ENCODE data around the gene GPBP1.

Gene GPBP1

DNA sequence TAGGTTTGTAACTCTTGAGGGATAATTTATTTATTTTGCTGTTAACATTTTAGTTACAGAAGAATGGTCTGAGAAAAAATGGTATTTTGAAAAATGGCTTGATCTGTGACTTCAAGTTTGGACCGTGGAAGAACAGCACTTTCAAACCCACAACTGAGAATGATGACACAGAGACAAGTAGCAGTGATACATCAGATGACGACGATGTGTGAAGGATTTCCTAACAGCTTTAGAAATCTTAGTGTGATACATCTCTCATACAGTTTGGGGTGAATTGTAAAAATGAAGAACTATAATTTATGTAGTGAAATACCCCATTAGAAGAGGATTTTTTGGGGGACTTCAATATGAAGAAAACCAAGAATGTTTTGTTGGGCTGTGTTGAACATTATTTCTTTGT lies 88.7 kb downstream of the GPBP1 start:
- H3K79me2 ChIP-seq (ENCODE audit: insufficient read depth, low read length) = no peaks in the 10 kb centered on the region
- no peaks in the 10 kb centered on the region for H3K27me3 ChIP-seq (ENCODE audit: low read length)
- H3K9ac ChIP-seq (ENCODE audit: low read length) = no peak overlapping the region
- TF ChIP-seq EZH2phosphoT487 (conservative IDR thresholded peaks at IDR 0.05; ENCODE audit: low read length) (no peak), CTCF (IDR thresholded peaks at IDR 0.05; ENCODE audit: insufficient read depth, low read length, poor library complexity, severe bottlenecking) (no peak)
- H3K9me3 ChIP-seq (ENCODE audit: insufficient read depth, low read length) = no peaks in the 10 kb centered on the region
- H4K20me1 ChIP-seq (ENCODE audit: low read depth, low read length) = no peaks in the 10 kb centered on the region
- peaks cover 44% of the 10 kb centered on the region for H3K36me3 ChIP-seq (ENCODE audit: low read length)
- no peak overlapping the region for H3K4me2 ChIP-seq (ENCODE audit: low read depth, low read length, poor library complexity, severe bottlenecking)
- no peaks in the 10 kb centered on the region for H3K9me2 ChIP-seq (replicated peaks; ENCODE audit: insufficient read depth, low read length)
- no peak overlapping the region for H3K4me3 ChIP-seq (ENCODE audit: insufficient read depth, low read length, poor library complexity, severe bottlenecking)
- no peak overlapping the region for H3K27ac ChIP-seq (ENCODE audit: low read depth, low read length)
- H3F3A ChIP-seq (ENCODE audit: insufficient read depth) = no peaks in the 10 kb centered on the region
- no peak overlapping the region for H2AFZ ChIP-seq (ENCODE audit: low read depth, low read length, severe bottlenecking)

GRCh38 chr5:57267805-57268204 lies 93.9 kb downstream of the GPBP1 start:
- Histone ChIP-seq H2AFZ (ENCODE audit: low read depth, low read length, severe bottlenecking) (no peak overlapping the region), H3K79me2 (ENCODE audit: insufficient read depth, low read length) (no peaks in the 10 kb centered on the region), H3F3A (ENCODE audit: insufficient read depth) (no peaks in the 10 kb centered on the region), H3K9me3 (ENCODE audit: insufficient read depth, low read length) (no peaks in the 10 kb centered on the region), H3K9ac (ENCODE audit: low read length) (no peak overlapping the region), H3K4me3 (ENCODE audit: insufficient read depth, low read length, poor library complexity, severe bottlenecking) (no peak overlapping the region), H4K20me1 (ENCODE audit: low read depth, low read length) (no peaks in the 10 kb centered on the region), H3K4me2 (ENCODE audit: low read depth, low read length, poor library complexity, severe bottlenecking) (no peak overlapping the region), H3K27me3 (ENCODE audit: low read length) (no peaks in the 10 kb centered on the region), H3K36me3 (ENCODE audit: low read length) (peaks cover 14% of the 10 kb centered on the region), H3K9me2 (replicated peaks; ENCODE audit: insufficient read depth, low read length) (no peaks in the 10 kb centered on the region), H3K27ac (ENCODE audit: low read depth, low read length) (no peak overlapping the region)
- TF ChIP-seq CTCF (IDR thresholded peaks at IDR 0.05; ENCODE audit: insufficient read depth, low read length, poor library complexity, severe bottlenecking) (no peak), EZH2phosphoT487 (conservative IDR thresholded peaks at IDR 0.05; ENCODE audit: low read length) (no peak)

DNA sequence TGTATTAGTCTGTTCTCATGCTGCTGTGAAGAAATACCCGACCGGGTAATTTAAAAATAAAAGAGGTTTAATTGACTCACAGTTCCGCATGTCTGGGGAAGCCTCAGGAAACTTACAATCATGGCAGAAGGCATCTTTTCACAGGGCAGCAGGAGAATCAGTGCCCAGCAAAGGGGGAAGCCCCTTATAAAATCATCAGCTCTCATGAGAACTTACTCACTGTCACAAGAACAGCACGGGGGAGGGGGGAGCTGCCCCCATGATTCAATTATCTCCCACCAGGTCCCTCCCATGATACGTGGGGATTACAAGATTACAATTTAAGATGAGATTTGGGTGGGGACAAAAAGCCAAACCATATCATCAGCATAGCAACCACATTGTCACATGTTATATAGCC lies 102.5 kb downstream of the GPBP1 start:
- no peaks in the 10 kb centered on the region for H3K9me2 ChIP-seq (replicated peaks; ENCODE audit: insufficient read depth, low read length)
- no peaks in the 10 kb centered on the region for H4K20me1 ChIP-seq (ENCODE audit: low read depth, low read length)
- H3K27me3 ChIP-seq (ENCODE audit: low read length) = no peaks in the 10 kb centered on the region
- H3K9ac ChIP-seq (ENCODE audit: low read length) = no peak overlapping the region
- H3K4me2 ChIP-seq (ENCODE audit: low read depth, low read length, poor library complexity, severe bottlenecking) = no peak overlapping the region
- no peaks in the 10 kb centered on the region for H3K9me3 ChIP-seq (ENCODE audit: insufficient read depth, low read length)
- no peaks in the 10 kb centered on the region for H3K36me3 ChIP-seq (ENCODE audit: low read length)
- no peak overlapping the region for H3K4me3 ChIP-seq (ENCODE audit: insufficient read depth, low read length, poor library complexity, severe bottlenecking)
- TF ChIP-seq CTCF (IDR thresholded peaks at IDR 0.05; ENCODE audit: insufficient read depth, low read length, poor library complexity, severe bottlenecking) (no peak), EZH2phosphoT487 (conservative IDR thresholded peaks at IDR 0.05; ENCODE audit: low read length) (no peak)
- H3K27ac ChIP-seq (ENCODE audit: low read depth, low read length) = no peak overlapping the region
- H3K79me2 ChIP-seq (ENCODE audit: insufficient read depth, low read length) = no peaks in the 10 kb centered on the region
- no peaks in the 10 kb centered on the region for H3F3A ChIP-seq (ENCODE audit: insufficient read depth)
- H2AFZ ChIP-seq (ENCODE audit: low read depth, low read length, severe bottlenecking) = no peak overlapping the region

DNA sequence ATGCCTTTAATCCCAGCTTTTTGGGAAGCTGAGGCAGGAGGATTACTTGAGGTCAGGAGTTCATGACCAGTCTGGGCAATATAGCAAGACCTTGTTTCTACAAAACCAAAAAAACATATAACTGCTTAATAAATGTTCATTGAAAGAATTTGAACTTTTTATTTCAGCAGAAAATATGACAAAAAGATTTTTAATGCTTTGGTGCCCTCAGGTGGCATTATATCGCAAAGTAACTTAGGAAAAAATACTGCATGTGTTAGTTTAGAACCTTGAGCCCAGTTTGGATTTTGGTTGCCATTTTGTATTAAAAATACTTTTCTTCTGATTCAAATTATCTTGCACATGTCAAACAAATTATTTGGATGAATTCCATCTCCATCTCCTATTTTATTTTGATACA lies 103.2 kb downstream of the GPBP1 start:
- H3F3A ChIP-seq (ENCODE audit: insufficient read depth) = no peaks in the 10 kb centered on the region
- H2AFZ ChIP-seq (ENCODE audit: low read depth, low read length, severe bottlenecking) = no peak overlapping the region
- H3K9me2 ChIP-seq (replicated peaks; ENCODE audit: insufficient read depth, low read length) = no peaks in the 10 kb centered on the region
- H3K36me3 ChIP-seq (ENCODE audit: low read length) = no peaks in the 10 kb centered on the region
- H3K4me2 ChIP-seq (ENCODE audit: low read depth, low read length, poor library complexity, severe bottlenecking) = no peak overlapping the region
- H3K9ac ChIP-seq (ENCODE audit: low read length) = no peak overlapping the region
- H3K79me2 ChIP-seq (ENCODE audit: insufficient read depth, low read length) = no peaks in the 10 kb centered on the region
- H3K27ac ChIP-seq (ENCODE audit: low read depth, low read length) = no peak overlapping the region
- no peaks in the 10 kb centered on the region for H4K20me1 ChIP-seq (ENCODE audit: low read depth, low read length)
- no peaks in the 10 kb centered on the region for H3K9me3 ChIP-seq (ENCODE audit: insufficient read depth, low read length)
- no peaks in the 10 kb centered on the region for H3K27me3 ChIP-seq (ENCODE audit: low read length)
- no peak for TF ChIP-seq EZH2phosphoT487 (conservative IDR thresholded peaks at IDR 0.05; ENCODE audit: low read length)
- peak; percentile 11 for TF ChIP-seq CTCF (IDR thresholded peaks at IDR 0.05; ENCODE audit: insufficient read depth, low read length, poor library complexity, severe bottlenecking)
- H3K4me3 ChIP-seq (ENCODE audit: insufficient read depth, low read length, poor library complexity, severe bottlenecking) = no peak overlapping the region
